GM12878 (cell line): ENCODE measurements around the gene MAPKBP1. TPM values are rescaled to one million over a fixed set of nuclear protein-coding genes. Genes with fewer than 3 reads are reported as not detected.

Source experiments
- ATAC-seq: fragments of 200-7000 bp; cut with Tn5 transposase; 3 replicates; pipeline ENCODE4 v1.9.1; 2020; ENCODE audit warnings: mild to moderate bottlenecking, moderate library complexity
- BruUV-seq: library from RNA; stranded (reverse); fragments of 400-500 nt; replicated peaks from 2 replicates; lab custom pipeline; 2021; lab: Mats Ljungman, UMichigan
- CTCF ChIA-PET: fragments of 300-600 bp; sonication (Branson Sonifier 250); formaldehyde crosslinking; extraction: SDS; loops from one replicate; lab custom pipeline; 2021; ENCODE audit warnings: inconsistent platforms; lab: Yijun Ruan, JAX
- POLR2A ChIA-PET: fragments of 350-600 bp; formaldehyde crosslinking; extraction: SDS; loops from one replicate; lab custom pipeline; 2021; ENCODE audit warnings: inconsistent platforms; lab: Charles Lee
- RAD21 ChIA-PET: fragments of 300-600 bp; sonication (Branson Sonifier 250); formaldehyde crosslinking; loops from one replicate; lab custom pipeline; 2023; ENCODE audit warnings: antibody characterized with exemption; ENCODE audit not compliant: unreplicated experiment; lab: Charles Lee
- SMC1A ChIA-PET: fragments of 300-600 bp; sonication (Branson Sonifier 250); formaldehyde crosslinking; loops from one replicate; lab custom pipeline; 2023; ENCODE audit not compliant: unreplicated experiment, uncharacterized antibody; lab: Charles Lee
- DNase-seq: peaks from one replicate; pipeline ENCODE4 v3.0.0-alpha.2; 2011; ENCODE audit warnings: low read depth, low spot score
- FAIRE-seq: peaks from 3 replicates; lab custom pipeline; 2011; peaks lifted over from hg19 to GRCh38; lab: Jason Lieb, UNC
- H2AFZ ChIP-seq: 2 replicates; pipeline ENCODE4 v1.6.0; 2011; ENCODE audit warnings: low read depth, low read length, control low read depth; ENCODE audit not compliant: control insufficient read depth
- H3K27ac ChIP-seq: 2 replicates; pipeline ENCODE4 v1.5.1; 2011; ENCODE audit warnings: control low read depth; ENCODE audit not compliant: control insufficient read depth, insufficient read depth
- H3K27me3 ChIP-seq, 2 experiments: replicated peaks in 1 of 2; 2 replicates each; pipeline versions ENCODE4 v1.6.0 to v1.6.1; 2011; ENCODE audit warnings: low read length in 1 of 2; ENCODE audit not compliant: control insufficient read depth in 2 of 2, insufficient read depth in 2 of 2
- H3K36me3 ChIP-seq, 2 experiments: 2 replicates each; pipeline ENCODE4 v1.5.1; 2011; ENCODE audit warnings: low read length in 1 of 2; ENCODE audit not compliant: control insufficient read depth in 2 of 2, insufficient read depth in 2 of 2
- H3K4me1 ChIP-seq: 2 replicates; pipeline ENCODE4 v1.6.1; 2011; ENCODE audit warnings: mild to moderate bottlenecking, low read length, moderate library complexity, mixed read lengths; ENCODE audit not compliant: control insufficient read depth, insufficient read depth
- H3K4me2 ChIP-seq: 2 replicates; pipeline ENCODE4 v1.6.0; 2011; ENCODE audit warnings: control low read depth; ENCODE audit not compliant: control insufficient read depth, insufficient read depth
- H3K4me3 ChIP-seq: fragments of 200-600 bp; sonication (generic); 2 replicates; pipeline ENCODE4 v1.5.1; 2016
- H3K79me2 ChIP-seq: 2 replicates; pipeline ENCODE4 v1.6.0; 2011; ENCODE audit warnings: low read length; ENCODE audit not compliant: control insufficient read depth, insufficient read depth
- H3K9ac ChIP-seq: 2 replicates; pipeline ENCODE4 v1.8.0; 2011; ENCODE audit warnings: low read length, control low read depth, mixed read lengths; ENCODE audit not compliant: control insufficient read depth, insufficient read depth
- H3K9me3 ChIP-seq: replicated peaks from 3 replicates; pipeline ENCODE4 v1.5.1; 2011; ENCODE audit warnings: mild to moderate bottlenecking, low read length; ENCODE audit not compliant: control insufficient read depth, insufficient read depth
- H4K20me1 ChIP-seq: 2 replicates; pipeline ENCODE4 v1.6.0; 2011; ENCODE audit not compliant: control insufficient read depth, insufficient read depth
- CBX5 ChIP-seq: sonication (generic); IDR thresholded peaks from 2 replicates; pipeline ENCODE4 v1.6.1; 2016; ENCODE audit warnings: low read depth, moderate library complexity, mild to moderate bottlenecking, inconsistent platforms
- EED ChIP-seq: sonication (generic); IDR thresholded peaks from 2 replicates; pipeline ENCODE4 v1.6.1; 2016; ENCODE audit warnings: antibody characterized with exemption, low read depth
- ETV6 ChIP-seq, 2 experiments: fragments of 450-650 bp in 1 of 2; IDR thresholded peaks in 1 of 2; conservative IDR thresholded peaks in 1 of 2; 2 replicates each; pipeline ENCODE4 v1.6.1; 2014; ENCODE audit warnings: antibody characterized with exemption in 1 of 2, borderline replicate concordance in 1 of 2, low read depth in 1 of 2, mild to moderate bottlenecking in 1 of 2, moderate library complexity in 1 of 2
- HCFC1 ChIP-seq: fragments of 150-350 bp; IDR thresholded peaks from 2 replicates; pipeline ENCODE4 v1.6.1; 2014; ENCODE audit warnings: low read length
- IRF3 ChIP-seq: fragments of 450-650 bp; IDR thresholded peaks from 2 replicates; pipeline ENCODE4 v1.6.1; 2014; ENCODE audit warnings: mild to moderate bottlenecking
- JUNB ChIP-seq: IDR thresholded peaks from 2 replicates; pipeline ENCODE4 v1.6.1; 2016; ENCODE audit warnings: antibody characterized with exemption, mild to moderate bottlenecking
- JUND ChIP-seq: IDR thresholded peaks from 2 replicates; pipeline ENCODE4 v1.6.1; 2012; ENCODE audit warnings: low read depth, mild to moderate bottlenecking, low read length, improper control_type of control experiment, moderate library complexity
- NR2C1 ChIP-seq: fragments of 450-650 bp; IDR thresholded peaks from 2 replicates; pipeline ENCODE4 v1.6.1; 2017; ENCODE audit warnings: antibody characterized with exemption, mild to moderate bottlenecking, moderate library complexity
- NRF1 ChIP-seq: conservative IDR thresholded peaks from 2 replicates; pipeline ENCODE4 v1.6.1; 2011; ENCODE audit warnings: mild to moderate bottlenecking, low read depth, low read length, improper control_type of control experiment
- PAX8 ChIP-seq: fragments of 450-650 bp; IDR thresholded peaks from 2 replicates; pipeline ENCODE4 v1.6.1; 2017; ENCODE audit warnings: mild to moderate bottlenecking, moderate library complexity
- POU2F2 ChIP-seq: IDR thresholded peaks from 3 replicates; pipeline ENCODE4 v1.6.1; 2011; ENCODE audit warnings: low read depth, mild to moderate bottlenecking, low read length, borderline replicate concordance
- RAD51 ChIP-seq: fragments of 450-650 bp; IDR thresholded peaks from 2 replicates; pipeline ENCODE4 v1.6.1; 2016; ENCODE audit warnings: moderate library complexity, mild to moderate bottlenecking, inconsistent platforms
- RUNX3 ChIP-seq: IDR thresholded peaks from 2 replicates; pipeline ENCODE4 v1.6.1; 2012; ENCODE audit warnings: low read length, inconsistent platforms
- SUPT20H ChIP-seq: IDR thresholded peaks from 2 replicates; pipeline ENCODE4 v1.6.1; 2011; ENCODE audit warnings: low read depth, mild to moderate bottlenecking, low read length, moderate library complexity, borderline replicate concordance; ENCODE audit not compliant: control insufficient read depth
- TBL1XR1 ChIP-seq: IDR thresholded peaks from 2 replicates; pipeline ENCODE4 v1.6.1; 2012; ENCODE audit warnings: low read depth, low read length, improper control_type of control experiment
- TCF12 ChIP-seq: IDR thresholded peaks from 2 replicates; pipeline ENCODE4 v1.6.1; 2011; ENCODE audit warnings: low read depth, mild to moderate bottlenecking, low read length
- TCF7 ChIP-seq: IDR thresholded peaks from 2 replicates; pipeline ENCODE4 v1.6.1; 2014; ENCODE audit warnings: antibody characterized with exemption, borderline replicate concordance
- ZNF687 ChIP-seq: fragments of 450-650 bp; IDR thresholded peaks from 2 replicates; pipeline ENCODE4 v1.6.1; 2017; ENCODE audit warnings: mild to moderate bottlenecking, moderate library complexity
- WGBS: methylation state at CpG from one replicate; pipeline ENCODE4 v1.1.6; 2016; ENCODE audit warnings: low lambda C conversion rate; ENCODE audit not compliant: insufficient replicate concordance, insufficient coverage; ENCODE audit errors: missing lambda C conversion rate; 5-methylcytosine and 5-hydroxymethylcytosine counted together
- in situ Hi-C: fragments of 300-500 bp; cut with MboI; formaldehyde crosslinking; loops from 9 replicates; pipeline ENCODE4 v1.14.3; 2018; ENCODE audit warnings: mixed read lengths
- intact Hi-C: fragments of 100-400 bp; cut with micrococcal nuclease; formaldehyde crosslinking; loops from one replicate; pipeline ENCODE4 v1.14.2; 2022; ENCODE audit not compliant: unreplicated experiment
- polyA plus RNA-seq, 11 experiments: library from polyadenylated mRNA; depleted of rRNA in 4 of 11; unstranded in 6 of 11; stranded (reverse) in 5 of 11; fragments of >200 nt; fragmentation: Nextera tagmentation in 4 of 11; fragmentation: Illumina TruSeq in 1 of 11; extraction: Ambion mirVana in 4 of 11; extraction: Trizol in 1 of 11; gene quantifications; 1 replicate in 1 of 11; 2 replicates in 10 of 11; pipeline versions ENCODE4 v1.2.1 to v1.2.3, GENCODE V29; 2011 to 2016; ENCODE audit warnings: inconsistent platforms in 2 of 11, missing spikeins in 2 of 11, low read depth in 1 of 11
- total RNA-seq, 4 experiments: library from RNA; depleted of rRNA in 3 of 4; stranded (reverse); fragments of >200 nt in 3 of 4; fragmentation: Illumina TruSeq in 1 of 4; extraction: Trizol in 1 of 4; gene quantifications; 2 replicates each; pipeline versions ENCODE4 v1.2.1 to v1.2.3, GENCODE V29; 2013 to 2021

The MAPKBP1 gene
- total and polyA plus RNA-seq, 10 of the 15 experiments (the other 5 are each of a cell fraction or from before 2014, with no cell fraction given), result 0.44 to 19.0 (median 7.3) TPM

GRCh38 chr15:41820791-41821423, 46.6 kb downstream of the MAPKBP1 start:
- 81% methylated on average over 6 of the region's 6 CpGs for WGBS
- FAIRE-seq (no peak), DNase-seq (no peak), ATAC-seq (no peak)
- H3K9me3 ChIP-seq, result no peaks in the 10 kb centered on the region
- intact Hi-C loops (no loop called here), in situ Hi-C loops (no loop called here)
- H3K4me3 ChIP-seq, result no peak overlapping the region
- H3K79me2 ChIP-seq, result no peaks in the 10 kb centered on the region
- ChIA-PET CTCF (interaction anchor here (1.1 to 2.4 kb wide), 2 partner anchors 10 to 53 kb away, joined by 4 to 6 read pairs; no protein-coding TSS in a partner anchor), RAD21 (interaction anchor here (1.2 to 2.2 kb wide), 3 partner anchors 9 to 47 kb away, joined by 3 to 11 read pairs (median 4); partner anchors contain the start of gene MAPKBP1), SMC1A (interaction anchor here (1.4 kb wide), 1 partner anchor 47 kb away, joined by 3 read pairs; the partner anchor contains the start of gene MAPKBP1), POLR2A (no interaction called here)
- no TSS peak for BruUV-seq
- H3K9ac ChIP-seq, result no peak overlapping the region
- no peaks in the 10 kb centered on the region for H3K4me1 ChIP-seq
- no peak overlapping the region for H2AFZ ChIP-seq
- H3K27me3 ChIP-seq, result no peaks in the 10 kb centered on the region
- no peak overlapping the region for H3K4me2 ChIP-seq
- H3K36me3 ChIP-seq, result peaks cover 5 to 18% of the 10 kb centered on the region in 2 experiments; a peak in 3 of 4 replicates
- TF ChIP-seq TCF12, result no peak
- TF ChIP-seq PAX8, result no peak
- no peak for TF ChIP-seq TCF7
- TF ChIP-seq JUNB, result no peak
- TF ChIP-seq ETV6 (conservative IDR thresholded peaks at IDR 0.05 in 1 of 2, IDR thresholded peaks at IDR 0.05 in 1 of 2; ENCODE audit: borderline replicate concordance in 1 of 2, low read depth in 1 of 2), result no peak
- TF ChIP-seq JUND, result no peak
- no peak for TF ChIP-seq HCFC1
- TF ChIP-seq NR2C1, result no peak
- no peak for TF ChIP-seq TBL1XR1
- TF ChIP-seq SUPT20H, result no peak
- TF ChIP-seq POU2F2, result no peak
- TF ChIP-seq EED, result no peak
- no peak for TF ChIP-seq CBX5
- TF ChIP-seq RAD51, result no peak
- no peak for TF ChIP-seq NRF1
- TF ChIP-seq IRF3, result no peak
- no peak for TF ChIP-seq RUNX3
- no peak for TF ChIP-seq ZNF687
- no peak overlapping the region for H3K27ac ChIP-seq
- H4K20me1 ChIP-seq, result no peaks in the 10 kb centered on the region
